HG02981 (cell line): ENCODE measurements around the gene SRSF3.
A peak's percentile ranks its signal among the peaks of the same experiment; 100 is the strongest.
"Not testable (repeated sequence)": the region's sequence is repeated elsewhere in the genome, so short reads cannot be mapped to it uniquely, and the experiment has no call there.

Experiments
- ATAC-seq: cut with Tn5 transposase; IDR thresholded peaks from one replicate; pipeline ENCODE4 v1.9.1; 2021; ENCODE audit warnings: mild to moderate bottlenecking, moderate library complexity; ENCODE audit not compliant: unreplicated experiment

Gene SRSF3

GRCh38 chr6:36574679-36575078 lies 19.5 kb upstream of the SRSF3 start:
- no peak for ATAC-seq

- ATAC-seq: no peak
These were observed 17.6 kb upstream of the SRSF3 start for GRCh38 chr6:36576578-36576977.

- no peak for ATAC-seq
These were observed 16.9 kb upstream of the SRSF3 start for GRCh38 chr6:36577301-36577700.

- no peak for ATAC-seq
These were observed 16.1 kb upstream of the SRSF3 start for GRCh38 chr6:36578030-36578429.

- no peak for ATAC-seq
These were observed 15.7 kb upstream of the SRSF3 start for GRCh38 chr6:36578431-36578830.

GRCh38 chr6:36580184-36580526 lies 14.0 kb upstream of the SRSF3 start:
- no peak for ATAC-seq

- ATAC-seq: no peak
These were observed 12.4 kb upstream of the SRSF3 start for GRCh38 chr6:36581716-36582115.

GRCh38 chr6:36586606-36587005 lies 7.6 kb upstream of the SRSF3 start:
- no peak for ATAC-seq

- not testable (repeated sequence) for ATAC-seq
These were observed 5.1 kb upstream of the SRSF3 start for GRCh38 chr6:36589025-36589400.

GRCh38 chr6:36590237-36590636 lies 3.9 kb upstream of the SRSF3 start:
- no peak for ATAC-seq

GRCh38 chr6:36592221-36592655 lies 1.9 kb upstream of the SRSF3 start:
- peak; percentile 39 for ATAC-seq

- peak; percentile 9 for ATAC-seq
These were observed 563 bp upstream of the SRSF3 start for GRCh38 chr6:36593569-36594028.

- no peak for ATAC-seq
These were observed 868 bp downstream of the SRSF3 start for GRCh38 chr6:36594816-36595643.

GRCh38 chr6:36596356-36596755 lies 2.2 kb downstream of the SRSF3 start:
- no peak for ATAC-seq

GRCh38 chr6:36597775-36598174 lies 3.6 kb downstream of the SRSF3 start:
- ATAC-seq: no peak

GRCh38 chr6:36598326-36598725 lies 4.2 kb downstream of the SRSF3 start:
- no peak for ATAC-seq

GRCh38 chr6:36598739-36599318 lies 4.7 kb downstream of the SRSF3 start:
- no peak for ATAC-seq

GRCh38 chr6:36599791-36600209 lies 5.6 kb downstream of the SRSF3 start:
- no peak for ATAC-seq

- no peak for ATAC-seq
These were observed 6.5 kb downstream of the SRSF3 start for GRCh38 chr6:36600564-36601146.

- not testable (repeated sequence) for ATAC-seq
These were observed 7.7 kb downstream of the SRSF3 start for GRCh38 chr6:36601818-36602217.

- no peak for ATAC-seq
These were observed 9.3 kb downstream of the SRSF3 start for GRCh38 chr6:36603222-36604089.
